CD14-positive monocyte (primary cell): Measurements from ENCODE around the gene ZNF488. TPM values are rescaled to one million over a fixed set of nuclear protein-coding genes. Genes with fewer than 3 reads are reported as not detected.
"Not testable (repeated sequence)": the region's sequence is repeated elsewhere in the genome, so short reads cannot be mapped to it uniquely, and the experiment has no call there.

ENCODE experiments used
- DNase-seq, 3 donors: peaks; one replicate each; pipeline ENCODE4 v3.0.0-alpha.2; 2011 to 2022
- H2AFZ ChIP-seq: 2 replicates; pipeline ENCODE4 v1.6.0; 2012; ENCODE audit warnings: mild to moderate bottlenecking, low read depth, low read length, inconsistent platforms; ENCODE audit not compliant: insufficient read depth, poor library complexity, severe bottlenecking
- H3K27ac ChIP-seq, 2 donors: 1 replicate in 1 of 2; 2 replicates in 1 of 2; pipeline ENCODE4 v1.5.1; 2012 to 2013; ENCODE audit warnings: low read length in 2 of 2, control low read depth in 1 of 2, inconsistent platforms in 1 of 2, low read depth in 1 of 2, mild to moderate bottlenecking in 1 of 2
- H3K27me3 ChIP-seq, 2 donors: one replicate each; pipeline versions ENCODE4 v1.6.0 to v1.6.1; 2011 to 2013; ENCODE audit warnings: low read length in 2 of 2; ENCODE audit not compliant: control insufficient read depth in 2 of 2, insufficient read depth in 2 of 2
- H3K36me3 ChIP-seq, 2 donors: replicated peaks in 1 of 2; 1 replicate in 1 of 2; 2 replicates in 1 of 2; pipeline versions ENCODE4 v1.5.1 to v1.6.1; 2012 to 2013; ENCODE audit warnings: low read length in 2 of 2, control low read depth in 1 of 2, inconsistent platforms in 1 of 2, mild to moderate bottlenecking in 1 of 2; ENCODE audit not compliant: insufficient read depth in 2 of 2, control insufficient read depth in 1 of 2
- H3K4me1 ChIP-seq, 2 donors: 1 replicate in 1 of 2; 2 replicates in 1 of 2; pipeline versions ENCODE4 v1.5.1 to v1.6.1; 2012 to 2013; ENCODE audit warnings: low read length in 2 of 2, control low read depth in 1 of 2, inconsistent platforms in 1 of 2, mild to moderate bottlenecking in 1 of 2, moderate library complexity in 1 of 2; ENCODE audit not compliant: insufficient read depth in 2 of 2, control insufficient read depth in 1 of 2
- H3K4me2 ChIP-seq: replicated peaks from 2 replicates; pipeline ENCODE3; 2012; ENCODE audit warnings: low read length, moderate library complexity, mild to moderate bottlenecking; ENCODE audit not compliant: poor library complexity, severe bottlenecking; ENCODE audit errors: extremely low read depth
- H3K4me3 ChIP-seq, 3 experiments: fragments of 200-600 bp in 1 of 3; sonication (generic) in 1 of 3; replicated peaks in 1 of 3; 1 replicate in 2 of 3; 2 replicates in 1 of 3; pipeline ENCODE4 v1.5.1; 2011 to 2013; ENCODE audit warnings: low read length in 3 of 3, mild to moderate bottlenecking in 3 of 3, control low read depth in 2 of 3, low read depth in 2 of 3, inconsistent platforms in 1 of 3, moderate library complexity in 1 of 3
- H3K79me2 ChIP-seq: 2 replicates; pipeline ENCODE4 v1.6.0; 2012; ENCODE audit warnings: mild to moderate bottlenecking, control low read depth, inconsistent platforms, low read length, moderate library complexity; ENCODE audit not compliant: insufficient read depth
- H3K9ac ChIP-seq: 2 replicates; pipeline ENCODE4 v1.6.0; 2017; ENCODE audit warnings: low read length, mild to moderate bottlenecking; ENCODE audit not compliant: insufficient read depth, poor library complexity, severe bottlenecking
- H3K9me3 ChIP-seq, 2 donors: replicated peaks in 1 of 2; 1 replicate in 1 of 2; 2 replicates in 1 of 2; pipeline versions ENCODE4 v1.5.1 to v1.6.1; 2012 to 2013; ENCODE audit warnings: low read length in 2 of 2, control low read depth in 1 of 2; ENCODE audit not compliant: control insufficient read depth in 1 of 2, insufficient read depth in 1 of 2
- H4K20me1 ChIP-seq: 2 replicates; pipeline ENCODE4 v1.6.0; 2012; ENCODE audit warnings: mild to moderate bottlenecking, low read length, control low read depth, moderate library complexity; ENCODE audit not compliant: insufficient read depth
- H3K27ac Mint-ChIP-seq, 7 donors: one replicate each; pipeline ENCODE4 v1.8.0; 2020; ENCODE audit warnings: mild to moderate bottlenecking in 7 of 7, mixed read lengths in 7 of 7, moderate library complexity in 6 of 7, inconsistent platforms in 2 of 7
- H3K27me3 Mint-ChIP-seq, 3 donors: one replicate each; pipeline ENCODE4 v1.8.0; 2021 to 2022; ENCODE audit warnings: low read depth in 3 of 3, mild to moderate bottlenecking in 3 of 3, mixed read lengths in 3 of 3, moderate library complexity in 3 of 3, inconsistent platforms in 1 of 3
- H3K36me3 Mint-ChIP-seq, 2 donors: one replicate each; pipeline ENCODE4 v1.8.0; 2020; ENCODE audit warnings: mixed read lengths in 2 of 2, inconsistent platforms in 1 of 2, mild to moderate bottlenecking in 1 of 2
- H3K4me1 Mint-ChIP-seq: one replicate; pipeline ENCODE4 v1.8.0; 2020; ENCODE audit warnings: mild to moderate bottlenecking, mixed read lengths
- H3K4me3 Mint-ChIP-seq, 2 donors: one replicate each; pipeline ENCODE4 v1.8.0; 2020; ENCODE audit warnings: mild to moderate bottlenecking in 2 of 2, mixed read lengths in 2 of 2, moderate library complexity in 1 of 2
- H3K9me3 Mint-ChIP-seq, 7 donors: one replicate each; pipeline ENCODE4 v1.8.0; 2020 to 2022; ENCODE audit warnings: mixed read lengths in 7 of 7, mild to moderate bottlenecking in 6 of 7, moderate library complexity in 6 of 7, inconsistent platforms in 2 of 7
- CTCF ChIP-seq: fragments of 200-600 bp; IDR thresholded peaks from one replicate; pipeline ENCODE4 v1.8.0; 2022; ENCODE audit warnings: antibody characterized with exemption, mild to moderate bottlenecking
- WGBS: methylation state at CpG from one replicate; pipeline ENCODE4 v1.1.5; 2013; ENCODE audit warnings: missing lambda C conversion rate; ENCODE audit not compliant: insufficient coverage; 5-methylcytosine and 5-hydroxymethylcytosine counted together
- intact Hi-C, 2 donors: fragments of 100-400 bp; cut with micrococcal nuclease; formaldehyde crosslinking; loops; one replicate each; pipeline versions ENCODE4 v1.15.0 to v1.15.1; 2023
- polyA plus RNA-seq, 3 donors: library from polyadenylated mRNA; depleted of rRNA in 1 of 3; unstranded in 2 of 3; stranded (reverse) in 1 of 3; fragments of 300-500 nt in 2 of 3; fragments of >200 nt in 1 of 3; fragmentation: Illumina TruSeq in 2 of 3; gene quantifications; 1 replicate in 2 of 3; 2 replicates in 1 of 3; pipeline ENCODE4 v1.2.3, GENCODE V29; 2012 to 2021

ZNF488 gene
- polyA plus RNA-seq, 3 donors, result not detected

- WGBS, result 88% methylated on average over 6 of the region's 6 CpGs
Measured at GRCh38 chr10:47418321-47418720, 34.2 kb upstream of the ZNF488 start.

GRCh38 chr10:47416305-47417218 lies 32.5 kb upstream of the ZNF488 start:
- intact Hi-C loops, H3K9me3 Mint-ChIP-seq, H3K4me3 ChIP-seq: not testable (repeated sequence)

More at GRCh38 chr10:47418321-47418720, 34.2 kb upstream of the ZNF488 start:
- no peak overlapping the region for H3K27ac Mint-ChIP-seq
- no peaks in the 10 kb centered on the region for H3K36me3 Mint-ChIP-seq
- Histone ChIP-seq H3K9ac (no peak overlapping the region), H3K4me1 (no peaks in the 10 kb centered on the region), H3K4me3 (no peak overlapping the region), H3K4me2 (no peak overlapping the region), H3K36me3 (no peaks in the 10 kb centered on the region), H4K20me1 (no peaks in the 10 kb centered on the region), H3K27ac (no peak overlapping the region), H2AFZ (no peak overlapping the region), H3K79me2 (no peaks in the 10 kb centered on the region), H3K27me3 (no peaks in the 10 kb centered on the region), H3K9me3 (no peaks in the 10 kb centered on the region)
- DNase-seq, result no peak
- H3K4me1 Mint-ChIP-seq, result no peaks in the 10 kb centered on the region
- H3K9me3 Mint-ChIP-seq, result no peaks in the 10 kb centered on the region
- no peak overlapping the region for H3K4me3 Mint-ChIP-seq
- peaks cover 0 to 4% (median 0%) of the 10 kb centered on the region in 3 donors for H3K27me3 Mint-ChIP-seq
- intact Hi-C loops, result no loop called here
- no peak for TF ChIP-seq CTCF

More at GRCh38 chr10:47416305-47417218, 32.5 kb upstream of the ZNF488 start:
- not testable (repeated sequence) for H3K36me3 Mint-ChIP-seq, H3K4me3 Mint-ChIP-seq, H3K9ac ChIP-seq, H3K27ac ChIP-seq, H2AFZ ChIP-seq, H3K79me2 ChIP-seq, H3K36me3 ChIP-seq, H3K27me3 ChIP-seq, H3K4me1 Mint-ChIP-seq, H3K27ac Mint-ChIP-seq, H4K20me1 ChIP-seq, H3K27me3 Mint-ChIP-seq, DNase-seq, H3K4me2 ChIP-seq, H3K4me1 ChIP-seq, H3K9me3 ChIP-seq
- WGBS, result 92% methylated on average over 5 of the region's 6 CpGs
